OCI-LY3 (cell line): ENCODE results near the gene BBOX1.
"Not testable (repeated sequence)": the region's sequence is repeated elsewhere in the genome, so short reads cannot be mapped to it uniquely, and the experiment has no call there.

ENCODE experiments used
- H2AFZ ChIP-seq: fragments of 200-600, 300-600 bp; shearing (Covaris generic); 2 replicates; pipeline ENCODE4 v1.6.0; 2014; ENCODE audit warnings: antibody characterized with exemption, low read depth, low read length
- H3K27ac ChIP-seq: fragments of 200-600, 300-600 bp; sonication (generic); 2 replicates; pipeline ENCODE4 v1.5.1; 2014; ENCODE audit warnings: mild to moderate bottlenecking, low read length, moderate library complexity, mixed read lengths
- H3K27me3 ChIP-seq: fragments of 200-600, 300-600 bp; sonication (generic); 2 replicates; pipeline ENCODE4 v1.6.1; 2014; ENCODE audit warnings: low read depth, low read length, mixed read lengths
- H3K36me3 ChIP-seq: fragments of 200-600, 300-600 bp; sonication (generic); replicated peaks from 2 replicates; pipeline ENCODE3; 2014; ENCODE audit warnings: low read depth, low read length, mixed read lengths
- H3K4me1 ChIP-seq: fragments of 300-600, 200-600 bp; sonication (generic); 2 replicates; pipeline ENCODE4 v1.6.1; 2014; ENCODE audit warnings: low read length, mixed read lengths
- H3K4me2 ChIP-seq: fragments of 200-600, 300-600 bp; sonication (generic); 2 replicates; pipeline ENCODE4 v1.6.1; 2014; ENCODE audit warnings: low read length, mixed read lengths
- H3K4me3 ChIP-seq: fragments of 300-600, 200-600 bp; sonication (generic); 2 replicates; pipeline ENCODE4 v1.5.1; 2014; ENCODE audit warnings: antibody characterized with exemption, mild to moderate bottlenecking, low read length, moderate library complexity
- H3K79me2 ChIP-seq: fragments of 300-600, 200-600 bp; shearing (Covaris generic); 2 replicates; pipeline ENCODE4 v1.6.1; 2014; ENCODE audit warnings: mild to moderate bottlenecking, low read length, mixed read lengths
- H3K9ac ChIP-seq: fragments of 300-600, 200-600 bp; shearing (Covaris generic); 2 replicates; pipeline ENCODE4 v1.6.0; 2014; ENCODE audit warnings: mild to moderate bottlenecking, low read length, moderate library complexity
- H3K9me3 ChIP-seq: fragments of 200-600, 300-600 bp; shearing (Covaris generic); 2 replicates; pipeline ENCODE4 v1.6.1; 2014; ENCODE audit warnings: low read length, mixed read lengths; ENCODE audit not compliant: insufficient read depth
- H4K20me1 ChIP-seq: fragments of 200-600, 300-600 bp; sonication (generic); 2 replicates; pipeline ENCODE4 v1.6.1; 2016; ENCODE audit warnings: low read length, mixed read lengths; ENCODE audit not compliant: insufficient read depth
- EZH2phosphoT487 ChIP-seq: fragments of 200-600 bp; shearing (Covaris generic); IDR thresholded peaks from 2 replicates; pipeline ENCODE4 v1.6.1; 2018; ENCODE audit warnings: antibody characterized with exemption, mixed run types, low read depth
- TF ChIP-seq, protein P1 (sequence below): fragments of 200-600, 300-600 bp; sonication (generic); IDR thresholded peaks from 2 replicates; pipeline ENCODE4 v1.5.1; 2014; ENCODE audit warnings: antibody characterized with exemption, low read length, low read depth

Gene BBOX1

DNA sequence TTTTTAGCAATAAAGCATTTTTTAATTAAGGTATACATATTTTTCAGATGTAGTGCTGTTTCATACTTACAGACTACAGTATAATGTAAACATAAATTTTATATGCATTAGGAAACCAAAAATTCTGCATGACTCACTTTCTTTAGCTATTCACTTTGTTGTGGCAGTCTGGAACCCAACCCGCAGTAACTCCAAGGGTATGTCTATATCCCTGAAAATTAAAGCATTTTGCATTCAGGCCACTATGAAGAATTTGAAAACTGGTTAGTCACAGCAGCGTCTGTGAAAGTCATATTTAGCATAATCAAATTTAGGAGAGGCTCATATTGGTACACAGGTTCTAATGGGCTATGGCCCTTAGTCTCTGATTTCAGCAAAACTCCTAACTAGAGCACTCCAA lies 46.8 kb downstream of the BBOX1 start:
- Histone ChIP-seq H3K9me3 (no peaks in the 10 kb centered on the region), H2AFZ (no peak overlapping the region), H3K79me2 (no peaks in the 10 kb centered on the region), H3K9ac (no peak overlapping the region), H3K4me1 (no peaks in the 10 kb centered on the region), H4K20me1 (no peaks in the 10 kb centered on the region; the same call in 1 of the 2 replicates), H3K4me2 (no peak overlapping the region), H3K36me3 (no peaks in the 10 kb centered on the region), H3K27ac (no peak overlapping the region), H3K4me3 (no peak overlapping the region), H3K27me3 (no peaks in the 10 kb centered on the region)
- TF ChIP-seq EZH2phosphoT487: no peak
- TF ChIP-seq, protein P1, sequence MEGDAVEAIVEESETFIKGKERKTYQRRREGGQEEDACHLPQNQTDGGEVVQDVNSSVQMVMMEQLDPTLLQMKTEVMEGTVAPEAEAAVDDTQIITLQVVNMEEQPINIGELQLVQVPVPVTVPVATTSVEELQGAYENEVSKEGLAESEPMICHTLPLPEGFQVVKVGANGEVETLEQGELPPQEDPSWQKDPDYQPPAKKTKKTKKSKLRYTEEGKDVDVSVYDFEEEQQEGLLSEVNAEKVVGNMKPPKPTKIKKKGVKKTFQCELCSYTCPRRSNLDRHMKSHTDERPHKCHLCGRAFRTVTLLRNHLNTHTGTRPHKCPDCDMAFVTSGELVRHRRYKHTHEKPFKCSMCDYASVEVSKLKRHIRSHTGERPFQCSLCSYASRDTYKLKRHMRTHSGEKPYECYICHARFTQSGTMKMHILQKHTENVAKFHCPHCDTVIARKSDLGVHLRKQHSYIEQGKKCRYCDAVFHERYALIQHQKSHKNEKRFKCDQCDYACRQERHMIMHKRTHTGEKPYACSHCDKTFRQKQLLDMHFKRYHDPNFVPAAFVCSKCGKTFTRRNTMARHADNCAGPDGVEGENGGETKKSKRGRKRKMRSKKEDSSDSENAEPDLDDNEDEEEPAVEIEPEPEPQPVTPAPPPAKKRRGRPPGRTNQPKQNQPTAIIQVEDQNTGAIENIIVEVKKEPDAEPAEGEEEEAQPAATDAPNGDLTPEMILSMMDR: no peak

DNA sequence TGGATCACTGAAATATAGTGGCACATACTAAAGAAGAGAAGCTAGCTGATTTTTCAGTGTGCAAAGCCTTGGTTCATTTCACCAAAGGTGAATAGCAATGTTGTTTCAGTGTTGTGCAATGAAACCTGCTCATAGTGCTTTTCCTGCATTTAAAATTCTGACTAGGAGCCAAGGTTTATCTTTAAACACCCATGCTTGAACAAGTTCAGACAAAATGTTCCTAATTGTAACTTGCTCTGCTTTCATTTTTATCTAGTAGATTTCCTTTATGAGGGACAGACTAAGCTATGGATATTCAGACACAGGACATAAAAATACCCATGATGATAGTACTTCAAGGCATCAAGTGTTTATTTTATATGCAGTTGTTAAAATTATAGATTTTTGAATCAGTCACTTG lies 47.7 kb downstream of the BBOX1 start:
- Histone ChIP-seq H3K4me2 (no peak overlapping the region), H3K27ac (no peak overlapping the region), H3K79me2 (no peaks in the 10 kb centered on the region), H3K4me3 (no peak overlapping the region), H4K20me1 (no peaks in the 10 kb centered on the region; the same call in 1 of the 2 replicates), H3K9me3 (no peaks in the 10 kb centered on the region), H3K9ac (no peak overlapping the region), H3K36me3 (no peaks in the 10 kb centered on the region), H2AFZ (no peak overlapping the region), H3K27me3 (no peaks in the 10 kb centered on the region), H3K4me1 (no peaks in the 10 kb centered on the region)
- no peak for TF ChIP-seq EZH2phosphoT487
- TF ChIP-seq, protein P1: no peak

DNA sequence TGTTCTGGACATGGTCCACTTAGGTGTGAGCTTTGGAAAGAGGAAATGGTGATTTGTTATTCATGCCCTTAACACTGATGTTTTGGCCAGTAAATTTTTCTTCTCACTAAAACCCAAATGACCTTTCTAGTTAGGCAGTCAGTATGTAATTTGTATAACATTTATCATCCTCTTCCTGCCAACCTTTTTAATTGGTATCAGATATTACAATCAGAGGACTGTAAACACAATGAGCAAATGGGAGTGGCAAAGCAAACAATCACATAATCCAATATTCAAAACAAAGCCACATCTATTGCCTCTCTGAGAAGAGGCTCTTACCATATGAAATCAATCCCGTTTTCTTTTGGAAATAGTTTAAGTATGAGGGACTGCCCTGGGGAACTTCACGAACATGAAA lies 49.1 kb downstream of the BBOX1 start:
- no peaks in the 10 kb centered on the region for H3K36me3 ChIP-seq
- no peaks in the 10 kb centered on the region for H3K9me3 ChIP-seq
- no peak overlapping the region for H2AFZ ChIP-seq
- H3K4me1 ChIP-seq: no peaks in the 10 kb centered on the region
- H3K79me2 ChIP-seq: no peaks in the 10 kb centered on the region
- no peaks in the 10 kb centered on the region; the same call in 1 of the 2 replicates for H4K20me1 ChIP-seq
- TF ChIP-seq EZH2phosphoT487: no peak
- TF ChIP-seq, protein P1: no peak
- H3K27me3 ChIP-seq: no peaks in the 10 kb centered on the region
- H3K27ac ChIP-seq: no peak overlapping the region
- H3K4me3 ChIP-seq: no peak overlapping the region
- no peak overlapping the region for H3K9ac ChIP-seq
- H3K4me2 ChIP-seq: no peak overlapping the region

DNA sequence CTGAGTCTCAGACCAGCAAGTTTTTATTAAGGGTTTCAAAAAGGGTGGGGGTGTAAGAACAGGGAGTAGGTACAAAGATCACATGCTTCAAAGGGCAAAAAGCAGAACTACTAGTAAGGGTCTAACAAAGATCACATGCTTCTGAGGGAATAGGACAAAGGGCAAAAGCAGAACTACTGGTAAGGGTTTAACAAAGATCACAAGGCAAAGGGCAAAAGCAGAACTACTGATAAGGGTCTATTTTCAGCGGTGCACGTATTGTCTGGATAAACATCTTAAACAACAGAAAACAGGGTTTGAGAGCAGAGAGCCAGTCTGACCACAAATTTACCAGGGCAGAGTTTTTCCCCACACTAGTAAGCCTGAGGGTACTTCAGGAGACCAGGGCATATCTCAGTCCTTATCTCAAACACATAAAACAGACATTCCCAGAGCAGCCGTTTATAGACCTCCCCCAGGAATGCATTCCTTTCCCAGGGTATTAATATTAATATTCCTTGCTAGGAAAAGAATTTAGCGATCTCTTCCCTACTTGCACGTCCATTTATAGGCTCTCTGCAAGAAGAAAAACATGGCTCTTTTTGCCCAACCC lies 49.8 kb downstream of the BBOX1 start:
- H3K9me3 ChIP-seq, H3K4me1 ChIP-seq: not testable (repeated sequence)

DNA sequence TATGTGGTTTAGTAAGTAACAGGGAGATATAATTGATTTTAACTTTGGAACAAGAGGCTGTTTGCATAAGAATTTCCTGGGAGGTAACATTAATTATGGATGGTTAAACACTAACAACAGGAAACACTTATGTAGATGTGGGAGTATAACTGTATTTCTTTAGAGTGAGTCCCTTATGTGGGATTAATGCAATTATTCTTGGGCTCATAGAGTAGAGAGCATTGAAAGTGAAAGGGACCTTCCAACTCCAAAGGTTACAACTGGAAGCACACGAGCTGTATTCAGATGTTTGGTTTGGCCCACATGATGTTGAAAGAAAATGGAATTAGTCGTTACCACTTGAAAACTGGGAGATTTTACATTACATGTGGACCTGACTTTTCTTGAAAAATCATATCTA lies 53.5 kb downstream of the BBOX1 start:
- Histone ChIP-seq H3K79me2 (no peaks in the 10 kb centered on the region), H3K9ac (no peak overlapping the region), H3K4me1 (no peaks in the 10 kb centered on the region), H3K9me3 (no peaks in the 10 kb centered on the region), H3K36me3 (no peaks in the 10 kb centered on the region), H3K4me2 (no peak overlapping the region), H3K27me3 (no peaks in the 10 kb centered on the region), H2AFZ (no peak overlapping the region), H3K4me3 (no peak overlapping the region), H4K20me1 (no peaks in the 10 kb centered on the region), H3K27ac (no peak overlapping the region)
- TF ChIP-seq, protein P1: no peak
- no peak for TF ChIP-seq EZH2phosphoT487

More for the DNA sequence above, 49.8 kb downstream of the BBOX1 start:
- not testable (repeated sequence) for H3K79me2 ChIP-seq, H4K20me1 ChIP-seq, H3K4me3 ChIP-seq, H3K4me2 ChIP-seq, H3K36me3 ChIP-seq, H3K9ac ChIP-seq, H3K27me3 ChIP-seq, H2AFZ ChIP-seq, H3K27ac ChIP-seq
